BE2C (cell line): Measurements from ENCODE around the gene USB1.

Source experiments
- DNase-seq: peaks from one replicate; pipeline ENCODE4 v3.0.0-alpha.2; 2020
- H3K27me3 ChIP-seq: fragments of 250-450 bp; sonication (Bioruptor Pico); 2 replicates; pipeline ENCODE4 v1.5.1; 2020; ENCODE audit warnings: mild to moderate bottlenecking
- H3K36me3 ChIP-seq: fragments of 250-450 bp; sonication (Bioruptor Pico); 2 replicates; pipeline ENCODE4 v1.5.1; 2020; ENCODE audit warnings: mild to moderate bottlenecking
- H3K4me1 ChIP-seq: fragments of 250-450 bp; sonication (Bioruptor Pico); 2 replicates; pipeline ENCODE4 v1.5.1; 2020
- H3K4me3 ChIP-seq: 2 replicates; pipeline ENCODE4 v1.5.1; 2011; ENCODE audit warnings: low read depth, low read length
- H3K9me3 ChIP-seq: fragments of 250-450 bp; sonication (Bioruptor Pico); 2 replicates; pipeline ENCODE4 v1.5.1; 2020
- CTCF ChIP-seq: IDR thresholded peaks from 2 replicates; pipeline ENCODE4 v1.5.1; 2012; ENCODE audit warnings: mild to moderate bottlenecking, low read depth, low read length

The USB1 gene

GRCh38 chr16:57966986-57967385, 34.2 kb upstream of the USB1 start:
- no peak overlapping the region for H3K4me3 ChIP-seq
- H3K4me1 ChIP-seq = no peaks in the 10 kb centered on the region
- DNase-seq = no peak
- no peak for TF ChIP-seq CTCF
- no peaks in the 10 kb centered on the region for H3K27me3 ChIP-seq
- no peaks in the 10 kb centered on the region for H3K36me3 ChIP-seq
- no peaks in the 10 kb centered on the region for H3K9me3 ChIP-seq

- Histone ChIP-seq H3K36me3 (no peaks in the 10 kb centered on the region), H3K4me1 (no peaks in the 10 kb centered on the region), H3K4me3 (no peak overlapping the region), H3K9me3 (no peaks in the 10 kb centered on the region), H3K27me3 (no peaks in the 10 kb centered on the region)
- no peak for DNase-seq
- no peak for TF ChIP-seq CTCF
Observed at GRCh38 chr16:57967916-57968315, 33.3 kb upstream of the USB1 start.

GRCh38 chr16:57969451-57970123, 31.6 kb upstream of the USB1 start:
- Histone ChIP-seq H3K9me3 (no peaks in the 10 kb centered on the region), H3K27me3 (no peaks in the 10 kb centered on the region), H3K36me3 (no peaks in the 10 kb centered on the region), H3K4me1 (no peaks in the 10 kb centered on the region), H3K4me3 (no peak overlapping the region)
- no peak for DNase-seq
- no peak for TF ChIP-seq CTCF

GRCh38 chr16:57970319-57970718, 30.9 kb upstream of the USB1 start:
- H3K9me3 ChIP-seq = no peaks in the 10 kb centered on the region
- no peaks in the 10 kb centered on the region for H3K4me1 ChIP-seq
- H3K36me3 ChIP-seq = no peaks in the 10 kb centered on the region
- TF ChIP-seq CTCF = no peak
- H3K4me3 ChIP-seq = no peak overlapping the region
- no peaks in the 10 kb centered on the region for H3K27me3 ChIP-seq
- DNase-seq = no peak

GRCh38 chr16:57970970-57971369, 30.2 kb upstream of the USB1 start, which contains the start of gene CNGB1:
TSS of gene CNGB1 (minus strand) at chr16:57971128. CDS start at chr16:57967286, 3,842 bp downstream.
- no peak for DNase-seq
- no peaks in the 10 kb centered on the region for H3K27me3 ChIP-seq
- no peak for TF ChIP-seq CTCF
- no peak within 1 kb of the TSS for H3K4me3 ChIP-seq
- no peaks in the 10 kb centered on the region for H3K9me3 ChIP-seq
- H3K4me1 ChIP-seq = no peaks in the 10 kb centered on the region
- no peaks in the 10 kb centered on the region for H3K36me3 ChIP-seq

GRCh38 chr16:57971848-57972247, 29.4 kb upstream of the USB1 start:
- no peak overlapping the region for H3K4me3 ChIP-seq
- no peak for DNase-seq
- H3K4me1 ChIP-seq = no peaks in the 10 kb centered on the region
- no peak for TF ChIP-seq CTCF
- H3K27me3 ChIP-seq = no peaks in the 10 kb centered on the region
- no peaks in the 10 kb centered on the region for H3K9me3 ChIP-seq
- no peaks in the 10 kb centered on the region for H3K36me3 ChIP-seq
